Caki2 (cell line): Measurements from ENCODE around the gene ZNF300. TPM values are rescaled to one million over a fixed set of nuclear protein-coding genes. Genes with fewer than 3 reads are reported as not detected.
"Not testable (repeated sequence)": the region's sequence is repeated elsewhere in the genome, so short reads cannot be mapped to it uniquely, and the experiment has no call there.

ENCODE experiments used
- DNase-seq: peaks from one replicate; pipeline ENCODE4 v3.0.0-alpha.2; 2015; ENCODE audit warnings: low read depth
- in situ Hi-C: cut with HindIII; loops from 2 replicates; pipeline ENCODE4 v1.10.0; 2016; ENCODE audit warnings: low sequenced_read_pairs, low pct_unique_long_range_greater_than_20kb, mixed read lengths
- total RNA-seq: library from RNA; depleted of rRNA; stranded (reverse); fragments of >200 nt; shearing (Covaris generic); gene quantifications from 2 replicates; pipeline ENCODE4 v1.2.3, GENCODE V29; 2014; ENCODE audit warnings: low replicate concordance; rRNA removed

Gene ZNF300
- 0.61 and 2.4 TPM in 2 replicates for total RNA-seq

GRCh38 chr5:150904479-150905311 is at the start of gene ZNF300:
TSS of gene ZNF300 (minus strand) at chr5:150904980. CDS start at chr5:150903155, 1,825 bp downstream.
- DNase-seq = peak; percentile 88
- in situ Hi-C loops = no loop called here

- in situ Hi-C loops = no loop called here
- no peak for DNase-seq
Measured at GRCh38 chr5:150948539-150948938, 43.8 kb upstream of the ZNF300 start.

GRCh38 chr5:150946351-150946905 is 41.6 kb upstream of the ZNF300 start:
- no peak for DNase-seq
- in situ Hi-C loops = no loop called here

- no peak for DNase-seq
- in situ Hi-C loops = no loop called here
Measured at GRCh38 chr5:150945947-150946346, 41.2 kb upstream of the ZNF300 start.

- no peak for DNase-seq
Measured at GRCh38 chr5:150945486-150945885, 40.7 kb upstream of the ZNF300 start.

GRCh38 chr5:150931368-150931965 is 26.7 kb upstream of the ZNF300 start:
- no peak for DNase-seq
- in situ Hi-C loops = no loop called here

More at GRCh38 chr5:150945486-150945885, 40.7 kb upstream of the ZNF300 start:
- in situ Hi-C loops = no loop called here

GRCh38 chr5:150918613-150919012 is 13.8 kb upstream of the ZNF300 start:
- DNase-seq = no peak
- in situ Hi-C loops = no loop called here

- in situ Hi-C loops = no loop called here
Measured at GRCh38 chr5:150912312-150912814, 7.6 kb upstream of the ZNF300 start.

GRCh38 chr5:150905312-150905683 is 518 bp upstream of the ZNF300 start:
- DNase-seq = no peak
- in situ Hi-C loops = no loop called here

More at GRCh38 chr5:150912312-150912814, 7.6 kb upstream of the ZNF300 start:
- DNase-seq = no peak

- in situ Hi-C loops = no loop called here
- no peak for DNase-seq
Measured at GRCh38 chr5:150901446-150901845, 3.3 kb downstream of the ZNF300 start.

GRCh38 chr5:150895431-150896428 is 9.1 kb downstream of the ZNF300 start:
- peak; percentile 6 for DNase-seq
- in situ Hi-C loops = no loop called here

GRCh38 chr5:150879358-150879757 is 25.4 kb downstream of the ZNF300 start:
- no peak for DNase-seq
- in situ Hi-C loops = no loop called here

GRCh38 chr5:150862070-150862469 is 42.7 kb downstream of the ZNF300 start:
- no peak for DNase-seq
- in situ Hi-C loops = no loop called here

GRCh38 chr5:150860246-150860821 is 44.4 kb downstream of the ZNF300 start:
- no peak for DNase-seq
- in situ Hi-C loops = no loop called here

GRCh38 chr5:150856700-150857099 is 48.1 kb downstream of the ZNF300 start:
- DNase-seq, in situ Hi-C loops: not testable (repeated sequence)

GRCh38 chr5:150853561-150853960 is 51.2 kb downstream of the ZNF300 start:
- in situ Hi-C loops = no loop called here
- no peak for DNase-seq

- in situ Hi-C loops = no loop called here
- no peak for DNase-seq
Measured at GRCh38 chr5:150851039-150851438, 53.7 kb downstream of the ZNF300 start.

GRCh38 chr5:150848271-150848670 is 56.5 kb downstream of the ZNF300 start:
- no peak for DNase-seq
- in situ Hi-C loops = no loop called here
